GM20431 (cell line): ENCODE data around the gene WWP2.
"Not testable (repeated sequence)": the region's sequence is repeated elsewhere in the genome, so short reads cannot be mapped to it uniquely, and the experiment has no call there.

Source experiments
- in situ Hi-C: fragments of 300-500 bp; cut with MseI, MboI; formaldehyde crosslinking; loops from one replicate; pipeline ENCODE4 v1.15.0; 2020; ENCODE audit warnings: low sequenced_read_pairs; ENCODE audit not compliant: unreplicated experiment

WWP2 gene

DNA sequence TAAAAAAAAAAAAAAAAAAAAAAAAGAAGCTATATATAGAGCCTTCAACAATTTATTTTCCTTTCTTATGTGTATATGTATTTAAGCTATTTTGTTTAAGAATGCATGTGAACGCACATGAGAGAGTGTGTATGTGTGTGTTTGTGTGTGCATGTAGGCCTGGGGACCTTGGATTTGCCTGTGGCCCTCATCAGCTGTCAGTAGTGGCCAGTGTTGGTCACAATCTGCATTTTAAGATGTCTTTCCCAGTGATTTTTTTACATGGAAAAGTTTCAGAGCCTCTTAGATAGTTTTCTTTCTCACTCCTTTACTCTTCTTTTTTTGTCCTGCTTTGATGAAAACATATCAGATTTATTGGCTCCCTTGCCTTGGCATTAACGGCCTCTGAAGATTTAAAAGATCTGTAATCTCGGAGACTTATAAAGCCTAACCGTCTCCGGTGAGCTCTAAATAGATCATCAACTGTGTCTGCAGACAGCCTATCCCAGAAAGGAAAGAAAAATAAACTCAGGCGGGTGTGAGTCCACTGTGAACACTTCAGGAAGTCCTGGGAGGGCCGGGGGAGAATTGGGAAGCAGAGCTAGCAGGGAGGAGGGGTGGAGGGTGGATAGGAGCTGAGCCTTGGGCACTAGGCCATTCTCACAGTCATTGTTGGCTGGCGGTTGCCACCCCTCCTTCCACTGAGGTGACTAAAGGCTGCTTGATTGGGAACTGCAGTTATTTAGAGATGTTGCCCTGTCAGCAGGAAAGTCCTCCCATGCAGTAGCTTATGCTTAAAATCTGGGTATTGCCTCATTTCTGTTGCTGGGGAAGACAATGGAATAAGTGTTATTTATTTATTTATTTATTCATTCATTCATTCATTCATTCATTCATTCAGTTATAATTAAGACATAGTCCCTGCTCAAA is 86.8 kb downstream of the WWP2 start:
- in situ Hi-C loops, result loop anchor here (10.0 kb wide), 1 partner anchor 46 kb away; no protein-coding TSS in a partner anchor

DNA sequence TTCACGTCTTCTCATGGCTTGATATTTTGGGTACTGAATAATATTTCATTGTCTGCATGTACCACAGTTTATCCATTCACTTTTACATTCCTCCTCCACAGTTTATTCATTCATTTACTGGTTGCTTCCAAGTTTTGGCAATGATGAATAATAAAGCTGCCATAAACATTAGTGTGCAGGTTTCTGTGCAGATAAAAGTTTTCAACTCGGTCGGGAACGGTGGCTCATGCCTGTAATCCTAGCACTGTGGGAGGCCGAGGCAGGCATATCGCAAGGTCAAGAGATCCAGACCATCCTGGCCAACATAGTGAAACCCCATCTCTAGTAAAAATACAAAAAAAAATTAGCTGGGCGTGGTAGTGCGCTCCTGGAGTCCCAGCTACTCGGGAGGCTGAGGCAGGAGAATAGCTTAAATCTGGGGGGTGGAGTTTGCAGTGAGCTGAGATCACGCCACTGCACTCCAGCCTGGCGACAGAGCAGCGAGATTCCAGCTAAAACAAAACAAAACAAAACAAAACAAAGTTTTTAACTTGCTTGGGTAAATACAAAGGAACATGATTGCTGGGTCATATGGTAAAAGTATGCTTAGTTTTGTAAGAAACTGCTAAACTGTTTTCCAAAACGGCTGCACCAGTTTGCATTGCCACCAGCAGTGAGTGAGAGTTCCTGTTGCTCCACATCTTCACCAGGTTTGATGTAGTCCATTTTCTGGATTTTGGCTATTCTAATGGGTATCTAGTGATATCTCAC is 89.5 kb downstream of the WWP2 start:
- in situ Hi-C loops, result no loop called here

DNA sequence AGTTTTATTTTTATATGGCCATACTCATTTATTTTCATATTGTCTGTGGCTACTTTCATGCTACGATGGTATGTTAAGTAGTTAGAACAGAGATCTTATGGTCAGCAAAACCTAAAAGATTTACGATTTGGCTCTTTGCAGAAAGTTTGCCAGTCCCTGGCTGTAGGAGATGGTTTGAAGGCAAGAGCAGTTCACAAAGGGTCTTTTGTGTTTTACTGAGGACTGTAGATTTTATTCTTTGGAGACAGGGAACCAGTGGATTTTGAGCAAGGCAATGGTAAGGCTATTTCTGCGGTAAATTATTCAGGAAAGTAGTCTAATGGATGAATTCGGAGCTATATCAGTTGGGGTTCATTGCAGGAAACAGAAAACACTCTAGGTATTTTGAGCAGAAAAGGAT is 90.7 kb downstream of the WWP2 start:
- in situ Hi-C loops, result no loop called here

DNA sequence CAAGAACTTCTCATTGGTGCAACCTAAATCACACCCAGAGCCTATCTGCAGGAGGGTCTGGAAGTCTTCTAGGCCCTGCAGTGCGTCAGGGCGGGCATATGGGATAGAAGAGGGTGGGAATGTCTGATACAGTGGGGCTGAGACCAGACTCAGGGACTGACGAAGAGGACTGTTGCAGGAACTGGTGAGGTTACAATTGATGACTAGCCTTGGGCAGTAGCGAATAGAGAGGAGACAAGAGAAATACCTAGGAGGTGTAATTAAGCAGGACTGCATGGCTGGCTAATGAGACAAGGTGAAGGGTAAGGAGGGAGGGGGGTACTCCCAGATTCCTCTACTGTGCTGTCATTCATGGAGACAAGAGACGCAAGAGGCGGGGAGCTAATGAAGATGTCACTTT is 91.3 kb downstream of the WWP2 start:
- in situ Hi-C loops, result no loop called here

DNA sequence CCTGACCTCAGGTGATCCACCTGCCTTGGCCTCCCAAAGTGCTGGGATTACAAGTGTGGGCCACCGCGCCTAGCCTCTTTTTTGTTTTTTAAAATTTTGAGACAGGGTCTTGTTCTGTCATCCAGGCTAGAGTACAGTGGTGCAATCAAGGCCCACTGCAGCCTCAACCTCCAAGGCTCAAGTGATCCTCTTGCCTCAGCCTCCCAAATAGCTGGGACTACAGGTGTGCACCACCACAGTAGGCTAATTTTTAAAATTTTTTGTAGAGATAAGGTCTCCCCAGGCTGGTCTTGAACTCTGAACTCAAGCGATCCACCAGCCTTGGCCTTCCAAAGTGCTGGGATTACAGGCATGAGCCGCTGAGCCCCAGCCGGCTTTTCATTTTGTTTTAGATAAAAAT is 92.6 kb downstream of the WWP2 start:
- in situ Hi-C loops, result not testable (repeated sequence)

DNA sequence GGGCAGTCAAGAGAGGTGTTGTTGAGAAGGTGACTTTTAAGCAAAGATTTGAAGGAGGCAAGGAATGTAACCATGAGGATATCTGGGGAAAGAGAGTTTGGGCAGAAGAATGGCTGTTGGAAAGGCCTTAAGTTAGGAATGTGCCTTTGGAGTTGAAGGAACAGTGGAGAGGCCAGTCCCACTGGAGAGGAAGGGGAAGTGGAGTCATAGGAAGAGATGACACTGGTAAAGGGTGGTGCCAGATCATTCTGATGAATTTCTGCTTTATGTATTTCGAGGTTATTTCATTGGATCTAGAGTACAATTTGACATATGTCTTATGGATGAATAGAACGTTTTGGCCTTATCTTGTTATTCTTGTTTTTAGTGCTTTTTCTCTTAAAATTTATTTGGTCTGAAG is 93.5 kb downstream of the WWP2 start:
- in situ Hi-C loops, result no loop called here

DNA sequence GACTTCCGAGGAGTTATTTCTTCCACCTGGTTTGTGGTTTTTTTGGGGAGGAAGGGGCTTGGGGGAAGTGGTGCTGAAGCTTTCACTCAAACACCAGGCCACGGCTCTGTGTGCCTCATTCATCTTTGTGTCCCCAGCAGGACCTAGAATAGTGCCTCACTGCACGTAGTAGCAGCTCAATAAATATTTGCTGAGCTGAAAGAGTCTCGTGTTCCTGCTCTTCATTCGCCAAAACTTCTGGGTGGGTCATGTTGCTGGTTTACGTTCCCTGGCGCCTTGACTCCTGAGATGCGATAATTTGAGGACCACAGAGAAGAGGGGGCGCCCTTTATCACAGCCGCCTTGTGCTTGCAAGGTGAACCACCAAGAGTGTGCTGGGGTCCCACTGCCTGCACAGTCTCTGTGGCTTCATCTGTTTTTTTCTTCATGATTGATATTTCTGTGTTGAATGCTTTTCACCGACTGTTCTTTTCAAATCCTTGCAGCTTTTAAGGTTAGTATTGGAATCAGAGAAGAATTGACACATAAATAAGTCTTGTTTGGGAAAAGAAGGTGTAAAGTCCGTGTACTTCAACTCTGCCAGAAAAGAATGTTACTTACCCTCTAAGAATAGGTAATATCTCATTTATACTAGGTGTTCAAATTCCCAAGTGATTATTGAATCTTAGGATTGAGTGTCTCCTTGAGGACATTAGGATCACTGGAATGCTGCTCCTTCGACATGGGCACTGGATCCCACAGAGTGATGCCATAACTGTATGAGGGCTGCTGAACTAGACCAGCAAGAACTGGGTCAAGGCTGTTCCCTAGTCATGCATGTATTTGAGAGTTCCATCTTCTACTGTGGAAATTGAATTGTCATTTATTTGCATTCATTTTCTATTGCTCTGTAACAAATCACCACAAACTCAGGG is 96.3 kb downstream of the WWP2 start:
- in situ Hi-C loops, result no loop called here

DNA sequence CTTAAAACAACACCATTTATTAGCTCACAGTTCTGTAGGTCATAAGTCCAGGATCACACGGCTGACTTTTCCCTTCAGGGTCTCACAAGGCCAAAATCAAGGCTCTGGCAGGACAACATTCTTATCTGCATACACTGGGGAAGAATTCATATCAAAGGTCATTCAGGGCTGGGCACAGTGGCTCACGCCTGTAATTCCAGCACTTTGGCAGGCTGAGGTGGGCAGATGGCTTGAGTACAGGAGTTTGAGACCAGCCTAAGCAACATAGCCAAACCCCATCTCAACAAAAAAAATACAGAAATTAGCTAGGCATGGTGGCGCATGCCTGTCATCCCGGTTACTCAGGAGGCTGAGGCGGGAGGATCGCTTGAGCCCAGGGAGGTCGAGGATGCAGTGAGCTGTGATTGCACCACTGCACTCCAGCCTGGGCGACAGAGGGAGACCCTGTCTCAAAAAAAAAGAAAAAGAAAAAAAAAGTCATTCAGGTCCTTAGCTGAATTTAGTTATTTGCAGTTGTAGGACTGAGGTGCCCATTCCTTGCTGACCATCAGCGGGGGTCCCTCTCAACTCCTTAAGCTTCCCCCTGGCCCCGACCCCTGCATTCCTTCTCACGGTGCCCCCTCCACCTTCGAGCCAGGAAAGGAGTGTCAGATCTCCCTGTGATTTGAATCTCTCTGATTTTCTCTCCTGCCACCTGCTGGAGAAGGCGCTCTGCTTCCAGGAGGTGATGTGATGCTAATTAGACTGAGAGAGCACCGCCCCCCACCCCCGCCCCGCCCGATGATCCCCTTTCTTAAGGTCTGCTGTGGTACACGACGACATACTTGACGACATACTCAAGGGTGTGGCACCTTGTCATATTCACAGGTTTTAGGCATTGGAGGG is 97.2 kb downstream of the WWP2 start:
- in situ Hi-C loops, result no loop called here

DNA sequence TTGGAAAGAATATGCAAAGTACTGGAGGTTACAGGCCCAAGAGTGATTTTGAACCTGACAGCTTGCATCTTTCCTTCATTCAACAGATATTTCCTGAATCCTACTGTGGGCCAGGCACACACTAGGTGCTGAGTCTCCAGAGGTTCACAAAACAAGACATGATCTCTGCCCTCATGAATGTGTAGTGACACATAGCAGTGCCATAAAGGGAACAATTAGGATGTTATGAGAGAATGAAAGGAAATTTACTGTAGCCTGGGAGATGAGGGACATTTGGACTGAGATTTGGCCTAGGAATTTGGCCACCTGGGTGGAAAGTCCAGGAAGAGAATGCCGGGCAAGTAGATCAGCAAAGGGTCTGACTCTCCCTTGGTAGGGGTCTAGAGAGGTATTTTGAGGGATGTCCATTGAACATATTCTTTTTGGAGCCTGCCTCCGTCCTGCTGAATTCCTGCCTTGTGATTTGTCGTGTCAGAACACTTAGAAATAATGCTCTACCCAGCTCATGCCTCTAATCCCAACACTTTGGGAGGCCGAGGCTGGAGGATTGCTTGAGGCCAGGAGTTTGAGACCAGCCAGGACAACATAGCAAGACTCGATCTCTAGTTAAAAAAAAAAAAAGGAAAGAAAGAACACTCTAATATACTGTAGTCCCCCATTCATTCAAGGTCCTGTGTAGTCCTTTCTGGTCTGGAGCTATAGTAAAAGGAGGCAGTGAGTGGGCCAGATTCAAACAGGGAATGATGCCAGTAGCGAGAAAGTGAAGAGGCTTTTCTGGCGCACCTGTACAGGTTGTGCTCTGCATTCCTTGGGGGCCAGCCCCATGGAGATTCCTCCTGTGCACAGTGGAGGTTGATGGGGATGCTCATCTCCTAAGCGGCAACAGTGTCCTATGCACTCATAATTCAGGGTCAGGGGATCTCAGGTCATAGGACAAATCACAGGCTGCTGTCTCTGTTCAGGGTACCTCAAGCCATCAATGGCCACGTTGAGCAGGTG is 98.4 kb downstream of the WWP2 start:
- in situ Hi-C loops, result loop anchor here (10.0 kb wide), 1 partner anchor 66 kb away; no protein-coding TSS in a partner anchor

DNA sequence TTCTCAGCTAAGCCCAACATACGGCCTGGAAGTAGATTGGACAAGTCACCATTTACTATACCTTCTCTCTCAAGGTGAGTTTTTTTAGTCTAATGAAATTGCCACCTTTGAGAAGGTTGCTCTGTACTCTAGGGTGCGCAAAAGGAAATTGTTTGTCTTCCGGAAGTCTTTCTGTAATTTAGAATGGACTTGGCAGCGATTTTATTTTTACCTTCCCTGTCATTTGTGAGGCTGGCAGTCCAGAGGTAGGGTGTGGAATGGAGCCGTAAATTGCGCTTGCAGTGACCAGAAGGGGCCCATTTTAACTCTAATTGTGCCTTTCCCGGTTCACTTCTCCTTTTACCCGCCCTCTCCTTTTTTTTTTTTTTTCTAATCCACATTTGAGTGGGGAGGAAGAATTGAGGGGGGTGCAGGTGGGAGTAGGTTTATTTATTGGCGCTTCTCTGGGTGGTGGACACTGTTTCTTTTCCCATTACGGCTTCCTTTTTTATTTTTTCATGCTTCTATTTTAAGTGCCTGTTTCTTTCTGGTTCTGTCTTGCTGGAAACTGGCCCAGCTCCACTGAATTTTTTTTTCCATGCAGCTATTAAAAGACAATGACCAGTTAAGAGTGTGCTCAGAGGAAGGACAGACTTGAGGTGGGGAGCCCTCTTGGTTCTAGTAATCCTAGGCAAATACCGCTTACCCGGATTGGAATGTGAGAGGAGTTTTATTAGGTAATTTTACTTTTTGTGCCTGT is 99.3 kb downstream of the WWP2 start:
- in situ Hi-C loops, result loop anchor here (10.0 kb wide), 1 partner anchor 67 kb away; no protein-coding TSS in a partner anchor

DNA sequence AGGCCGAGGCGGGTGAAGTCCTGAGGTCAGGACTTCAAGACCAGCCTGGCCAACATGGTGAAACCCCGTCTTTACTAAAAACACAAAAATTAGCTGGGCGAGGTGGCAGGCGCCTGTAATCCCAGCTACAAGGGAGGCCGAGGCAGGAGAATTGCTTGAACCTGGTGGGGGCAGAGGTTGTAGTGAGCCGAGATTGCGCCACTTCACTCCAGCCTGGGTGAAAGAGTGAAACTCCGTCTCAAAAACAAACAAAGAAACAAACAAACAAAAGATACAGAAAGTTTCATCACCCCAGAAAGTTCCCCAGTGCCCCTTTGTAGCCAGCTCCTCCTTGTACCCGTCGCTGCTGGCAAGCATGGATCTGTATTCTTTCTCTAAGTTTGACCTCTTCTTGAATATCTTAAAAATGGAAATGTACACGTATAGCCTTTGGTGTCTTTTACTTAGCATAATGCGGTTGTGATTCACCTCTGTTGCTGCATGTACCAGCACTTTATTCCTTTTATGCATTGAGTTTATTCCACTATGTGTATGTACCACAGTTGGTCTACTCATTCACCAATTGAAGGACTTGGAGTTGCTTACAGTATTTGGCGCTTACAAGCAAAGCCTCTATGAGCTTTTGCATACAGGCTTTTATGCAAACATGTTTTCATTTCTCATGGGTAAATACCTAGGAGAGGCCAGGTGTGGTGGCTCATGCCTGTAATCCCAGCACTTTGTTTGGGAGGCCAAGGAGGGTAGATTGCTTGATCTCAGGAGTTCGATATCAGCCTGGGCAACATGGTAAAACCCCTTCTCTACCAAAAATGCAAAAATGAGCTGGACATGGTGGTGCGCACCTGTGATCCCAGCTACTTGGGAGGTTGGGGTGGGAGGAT is 101.5 kb downstream of the WWP2 start:
- in situ Hi-C loops, result loop anchor here (10.0 kb wide), 1 partner anchor 69 kb away; no protein-coding TSS in a partner anchor

DNA sequence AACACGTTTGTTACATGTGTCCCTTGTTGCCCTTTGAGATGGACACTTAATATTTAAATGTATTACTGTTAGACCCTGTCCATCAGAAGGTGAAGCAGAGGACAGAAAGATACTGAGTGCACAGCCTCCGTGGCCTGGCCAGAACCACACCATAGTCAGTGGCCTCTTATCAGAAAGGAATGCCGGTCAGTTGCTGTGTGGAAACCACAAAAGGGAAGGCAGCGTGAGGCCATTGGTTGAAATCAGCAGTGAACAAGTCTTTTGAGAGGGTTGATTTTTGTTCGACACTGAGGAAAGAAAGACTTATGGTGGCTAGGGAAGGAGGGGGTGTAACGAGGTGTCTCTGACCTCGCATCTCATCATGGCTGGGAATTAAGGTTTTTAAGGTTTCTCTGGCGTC is 103.6 kb downstream of the WWP2 start:
- in situ Hi-C loops, result loop anchor here (10.0 kb wide), 1 partner anchor 71 kb away; no protein-coding TSS in a partner anchor

DNA sequence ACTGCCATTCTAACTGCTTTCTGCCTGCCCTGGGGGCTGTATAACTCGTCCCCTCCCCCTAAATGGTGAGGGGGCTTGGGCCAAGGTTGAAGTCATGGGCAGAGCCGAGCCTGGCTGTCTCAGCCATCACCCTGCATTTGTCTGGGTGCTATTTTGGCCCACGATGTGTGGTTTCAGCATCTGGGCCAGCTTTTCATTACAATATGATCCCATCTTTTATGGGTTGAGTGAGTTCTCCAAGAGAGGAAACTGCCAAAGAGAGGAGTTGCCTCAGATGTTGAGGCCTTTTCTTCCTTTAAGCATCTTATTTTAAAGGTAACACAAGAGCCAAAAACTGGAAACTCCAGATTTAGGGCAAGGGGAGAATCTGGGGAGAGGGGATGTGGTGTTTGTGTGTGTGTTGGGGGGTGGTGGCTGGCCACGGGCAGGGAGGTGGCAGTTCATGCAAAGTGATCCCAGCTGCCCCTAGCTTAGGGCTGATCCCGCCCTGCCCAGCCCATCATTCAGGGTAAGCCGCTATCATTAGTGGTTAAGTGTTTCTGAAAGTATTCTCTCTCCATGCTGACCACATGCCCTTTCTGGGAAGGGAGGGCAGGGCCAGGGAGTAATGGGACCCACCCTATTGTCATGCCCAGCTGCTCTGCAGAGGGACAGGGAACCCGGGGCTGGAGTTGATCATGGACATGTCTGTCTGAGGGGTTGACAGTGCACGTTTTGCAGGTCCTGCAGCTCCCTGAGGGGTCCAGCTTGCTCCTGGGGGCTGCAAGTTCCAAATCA is 105.8 kb downstream of the WWP2 start:
- in situ Hi-C loops, result loop anchor here (10.0 kb wide), 1 partner anchor 73 kb away; no protein-coding TSS in a partner anchor

DNA sequence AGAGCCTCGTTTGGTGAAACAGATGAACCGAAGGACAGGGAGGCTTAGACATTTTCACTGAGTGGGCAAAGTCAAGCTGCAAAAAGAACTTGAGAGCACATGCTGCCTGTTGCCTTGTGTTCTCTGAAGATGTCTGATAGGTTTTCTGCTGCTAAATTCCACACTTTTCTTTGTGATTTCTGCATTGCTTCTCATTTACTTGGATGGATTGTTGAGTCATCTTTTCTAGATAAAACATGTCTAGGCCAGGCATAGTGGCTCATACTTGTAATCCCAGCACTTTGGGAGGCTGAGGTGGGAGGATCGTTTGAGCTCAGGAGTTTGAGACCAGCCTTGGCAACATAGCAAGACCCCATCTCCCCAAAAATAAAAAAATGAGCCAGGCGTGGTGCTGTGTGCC is 108.6 kb downstream of the WWP2 start:
- in situ Hi-C loops, result no loop called here

DNA sequence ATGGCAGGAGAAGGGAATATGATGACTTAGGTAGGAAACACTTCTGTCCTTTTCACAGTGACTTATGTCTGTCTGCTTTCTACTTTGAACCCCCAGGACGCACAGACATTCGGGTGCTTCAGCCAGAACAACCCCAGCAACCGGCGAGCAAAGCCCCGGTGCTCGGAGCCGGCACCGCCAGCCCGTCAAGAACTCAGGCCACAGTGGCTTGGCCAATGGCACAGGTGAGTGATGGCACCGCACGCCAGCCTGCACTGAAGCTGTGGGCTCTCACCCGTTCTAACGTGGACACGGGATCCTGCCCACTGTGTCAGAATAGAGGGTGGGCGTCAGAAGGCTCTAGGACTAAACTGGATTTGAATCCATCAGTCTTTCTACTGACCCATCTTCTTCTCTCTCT is 109.6 kb downstream of the WWP2 start:
- in situ Hi-C loops, result no loop called here
